GM12872 (cell line): ENCODE measurements around the gene LACRT.

Experiments used
- CTCF ChIP-seq: IDR thresholded peaks from 3 replicates; pipeline ENCODE4 v1.5.1; 2011; ENCODE audit warnings: low read depth, mild to moderate bottlenecking, low read length, moderate library complexity; ENCODE audit not compliant: insufficient read depth

The LACRT gene

DNA sequence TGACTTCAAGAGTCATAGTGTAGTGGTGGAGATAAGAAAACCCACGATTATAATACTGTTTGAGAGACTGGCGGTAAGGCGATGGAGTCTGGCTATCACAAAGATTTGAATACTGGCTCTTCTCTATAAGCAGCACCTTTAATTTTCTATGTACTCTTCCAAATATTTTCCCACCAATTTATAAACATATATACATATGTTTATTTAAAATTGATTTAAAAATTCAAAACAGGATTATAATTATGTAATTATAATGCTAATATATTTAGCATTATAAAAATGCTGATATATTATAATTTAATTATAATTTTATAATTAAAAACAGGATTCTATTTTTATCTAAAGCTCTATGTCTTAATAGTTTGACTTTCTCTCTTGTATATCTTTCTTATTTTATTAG lies 28.9 kb upstream of the LACRT start:
- TF ChIP-seq CTCF = no peak

GRCh38 chr12:54662026-54662425 lies 27.3 kb upstream of the LACRT start:
- TF ChIP-seq CTCF = no peak

GRCh38 chr12:54661048-54661447 lies 26.4 kb upstream of the LACRT start:
- TF ChIP-seq CTCF = no peak

DNA sequence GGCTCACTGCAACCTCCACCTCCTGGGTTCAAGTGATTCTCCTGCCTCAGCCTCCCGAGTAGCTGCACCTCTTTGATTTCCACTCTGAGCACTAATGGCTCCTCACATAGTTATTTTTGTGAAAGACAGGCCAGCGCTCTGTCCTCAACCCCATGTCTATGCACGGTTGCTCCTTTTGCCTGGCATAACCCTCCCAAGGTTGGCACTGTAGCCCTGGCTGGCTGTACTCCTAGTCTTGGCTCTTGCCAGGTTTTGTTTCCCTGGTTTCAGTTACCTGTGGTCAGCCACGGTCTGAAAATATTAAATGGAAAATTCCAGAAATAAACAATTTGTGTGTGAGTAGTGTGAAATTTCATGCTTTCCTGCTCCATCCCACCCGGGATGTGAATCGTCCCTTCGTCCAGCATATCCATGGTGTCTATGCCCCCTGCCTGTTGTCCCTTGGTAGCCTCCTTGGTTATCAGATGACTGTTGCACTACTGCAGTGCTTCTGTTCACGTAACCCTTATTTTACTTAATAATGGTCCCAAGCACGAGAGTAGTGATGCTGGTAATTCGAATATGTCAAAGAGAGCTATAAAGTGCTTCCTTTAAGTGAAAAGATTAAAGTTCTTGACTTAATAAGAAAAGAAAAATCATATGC lies 25.7 kb upstream of the LACRT start:
- no peak for TF ChIP-seq CTCF

- peak; percentile 86 for TF ChIP-seq CTCF
Measured at GRCh38 chr12:54658306-54659264, 23.9 kb upstream of the LACRT start.

DNA sequence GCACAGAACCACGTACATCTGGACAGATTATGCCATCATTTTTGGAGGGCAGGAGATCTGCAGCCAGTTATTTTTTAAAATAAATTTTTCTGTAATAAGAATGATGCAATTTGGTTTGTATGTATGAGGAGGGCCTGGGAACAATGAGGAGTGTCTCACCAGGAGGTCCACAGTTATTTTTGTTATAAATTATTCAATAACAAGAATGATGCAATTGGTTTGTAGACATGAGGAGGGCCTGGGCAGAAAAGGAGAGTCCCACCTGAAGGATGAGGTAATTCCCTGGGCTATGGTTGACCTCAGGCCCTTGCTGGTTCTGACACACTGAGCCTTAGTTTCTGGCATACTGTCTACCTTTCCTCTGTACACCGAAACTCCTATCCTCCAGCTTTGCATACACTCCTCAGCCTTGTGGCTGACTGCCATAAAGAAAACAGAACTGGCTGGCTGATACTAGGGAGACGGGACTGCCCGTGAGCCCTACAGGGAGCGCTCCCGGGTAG lies 22.5 kb upstream of the LACRT start:
- TF ChIP-seq CTCF = no peak

GRCh38 chr12:54654926-54655325 lies 20.2 kb upstream of the LACRT start:
- TF ChIP-seq CTCF = no peak
